Stimulated activated CD8-positive, alpha-beta memory T cell treated with anti-CD3 and anti-CD28 coated beads, Interleukin-4, amount 100 ng/mL, for 48 hours (primary cell): ENCODE data around the gene COL23A1.
A peak's percentile ranks its signal among the peaks of the same experiment; 100 is the strongest.

Experiments
- DNase-seq: peaks from one replicate; pipeline ENCODE4 v3.0.0-alpha.2; 2020

COL23A1 gene

GRCh38 chr5:178587763-178588611 is 2.2 kb downstream of the COL23A1 start:
- no peak for DNase-seq

- no peak for DNase-seq
Observed at GRCh38 chr5:178586396-178586795, 3.8 kb downstream of the COL23A1 start.

- DNase-seq, result peak; percentile 70
Observed at GRCh38 chr5:178585421-178585820, 4.8 kb downstream of the COL23A1 start.

GRCh38 chr5:178583279-178583678 is 6.9 kb downstream of the COL23A1 start:
- no peak for DNase-seq

GRCh38 chr5:178582291-178582690 is 7.9 kb downstream of the COL23A1 start:
- no peak for DNase-seq

GRCh38 chr5:178581621-178582020 is 8.6 kb downstream of the COL23A1 start:
- DNase-seq, result no peak

- no peak for DNase-seq
Observed at GRCh38 chr5:178580271-178580955, 9.8 kb downstream of the COL23A1 start.

GRCh38 chr5:178577944-178578343 is 12.2 kb downstream of the COL23A1 start:
- no peak for DNase-seq

GRCh38 chr5:178577376-178577839 is 12.8 kb downstream of the COL23A1 start:
- DNase-seq, result no peak

GRCh38 chr5:178576591-178577351 is 13.4 kb downstream of the COL23A1 start:
- DNase-seq, result no peak

GRCh38 chr5:178573216-178573615 is 17.0 kb downstream of the COL23A1 start:
- no peak for DNase-seq

GRCh38 chr5:178572617-178573016 is 17.6 kb downstream of the COL23A1 start:
- DNase-seq, result no peak

GRCh38 chr5:178569485-178569884 is 20.7 kb downstream of the COL23A1 start:
- no peak for DNase-seq

GRCh38 chr5:178564811-178565550 is 25.2 kb downstream of the COL23A1 start:
- no peak for DNase-seq

- DNase-seq, result no peak
Observed at GRCh38 chr5:178564397-178564796, 25.8 kb downstream of the COL23A1 start.

- no peak for DNase-seq
Observed at GRCh38 chr5:178563621-178564020, 26.6 kb downstream of the COL23A1 start.

- DNase-seq, result no peak
Observed at GRCh38 chr5:178561746-178562264, 28.4 kb downstream of the COL23A1 start.

- no peak for DNase-seq
Observed at GRCh38 chr5:178560911-178561310, 29.3 kb downstream of the COL23A1 start.

- DNase-seq, result no peak
Observed at GRCh38 chr5:178557416-178557815, 32.8 kb downstream of the COL23A1 start.

- DNase-seq, result no peak
Observed at GRCh38 chr5:178555771-178556211, 34.4 kb downstream of the COL23A1 start.

GRCh38 chr5:178555005-178555404 is 35.2 kb downstream of the COL23A1 start:
- DNase-seq, result no peak

GRCh38 chr5:178554311-178554710 is 35.9 kb downstream of the COL23A1 start:
- no peak for DNase-seq
